AG09319 (cell line): ENCODE data around the gene MBOAT2.
A peak's percentile ranks its signal among the peaks of the same experiment; 100 is the strongest.

ENCODE experiments used
- DNase-seq: peaks from one replicate; pipeline ENCODE4 v3.0.0-alpha.2; 2010; ENCODE audit warnings: low read depth; ENCODE audit errors: extremely low read depth
- TF ChIP-seq, protein P1 (sequence below): IDR thresholded peaks from 2 replicates; pipeline ENCODE4 v1.5.1; 2011; ENCODE audit warnings: low read depth, mild to moderate bottlenecking, inconsistent platforms, low read length, moderate library complexity

Gene MBOAT2

DNA sequence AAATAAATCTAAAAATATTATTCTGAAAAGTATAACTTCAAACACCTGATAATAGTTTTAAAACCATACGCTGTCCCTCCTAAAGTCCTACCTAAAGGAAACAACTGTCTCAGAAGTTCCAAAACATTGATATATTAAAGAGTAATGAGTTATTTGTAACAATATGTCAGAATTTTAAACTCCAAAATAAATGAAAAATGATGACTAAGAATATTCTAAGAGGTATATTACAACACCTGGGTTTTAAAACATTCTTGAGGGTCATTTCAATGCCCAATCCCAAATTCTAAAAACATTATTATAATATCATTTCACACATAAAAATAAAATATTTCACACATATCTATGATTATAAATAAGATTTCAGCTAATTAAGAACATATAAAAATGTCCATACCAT, 186.3 kb downstream of the MBOAT2 start:
- TF ChIP-seq, protein P1, sequence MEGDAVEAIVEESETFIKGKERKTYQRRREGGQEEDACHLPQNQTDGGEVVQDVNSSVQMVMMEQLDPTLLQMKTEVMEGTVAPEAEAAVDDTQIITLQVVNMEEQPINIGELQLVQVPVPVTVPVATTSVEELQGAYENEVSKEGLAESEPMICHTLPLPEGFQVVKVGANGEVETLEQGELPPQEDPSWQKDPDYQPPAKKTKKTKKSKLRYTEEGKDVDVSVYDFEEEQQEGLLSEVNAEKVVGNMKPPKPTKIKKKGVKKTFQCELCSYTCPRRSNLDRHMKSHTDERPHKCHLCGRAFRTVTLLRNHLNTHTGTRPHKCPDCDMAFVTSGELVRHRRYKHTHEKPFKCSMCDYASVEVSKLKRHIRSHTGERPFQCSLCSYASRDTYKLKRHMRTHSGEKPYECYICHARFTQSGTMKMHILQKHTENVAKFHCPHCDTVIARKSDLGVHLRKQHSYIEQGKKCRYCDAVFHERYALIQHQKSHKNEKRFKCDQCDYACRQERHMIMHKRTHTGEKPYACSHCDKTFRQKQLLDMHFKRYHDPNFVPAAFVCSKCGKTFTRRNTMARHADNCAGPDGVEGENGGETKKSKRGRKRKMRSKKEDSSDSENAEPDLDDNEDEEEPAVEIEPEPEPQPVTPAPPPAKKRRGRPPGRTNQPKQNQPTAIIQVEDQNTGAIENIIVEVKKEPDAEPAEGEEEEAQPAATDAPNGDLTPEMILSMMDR, result no peak
- no peak for DNase-seq

DNA sequence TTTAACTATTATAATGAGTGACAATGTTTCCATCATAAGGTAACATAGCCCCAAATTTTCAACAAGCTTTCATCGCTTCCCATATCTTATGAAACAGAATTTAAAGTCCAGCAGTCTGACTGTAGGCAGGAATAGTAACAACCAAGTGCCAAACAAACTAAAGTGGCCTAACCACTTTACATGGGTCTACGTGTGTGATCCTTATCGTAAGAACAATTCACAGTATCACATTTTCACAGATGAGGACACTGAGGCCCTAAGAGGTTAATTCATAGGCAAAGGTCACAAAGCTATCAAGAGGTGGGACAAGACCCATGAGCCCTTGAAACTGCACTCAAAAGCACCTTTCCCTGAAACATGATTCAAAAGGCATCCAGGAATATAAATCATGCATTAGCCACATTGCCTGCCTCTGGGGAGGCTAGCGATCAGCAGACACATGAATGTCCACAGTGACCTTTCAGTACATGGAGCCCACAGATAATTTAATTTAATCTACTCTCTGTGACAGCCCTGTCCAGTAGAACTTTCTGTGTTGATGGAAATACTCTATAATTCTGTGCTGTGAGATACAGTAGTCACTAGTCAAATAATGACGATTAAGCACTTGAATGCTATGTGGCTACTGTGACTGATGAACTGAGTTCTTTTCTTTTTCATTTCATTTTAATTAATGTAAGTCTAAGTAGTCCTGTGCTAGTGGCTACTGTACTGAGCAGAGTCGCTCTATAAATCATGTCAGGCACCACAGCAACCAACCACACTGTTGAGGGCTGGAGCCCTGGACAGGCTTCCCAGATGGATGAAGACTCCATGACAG, 196.4 kb downstream of the MBOAT2 start:
- no peak for DNase-seq
- TF ChIP-seq, protein P1, result no peak

DNA sequence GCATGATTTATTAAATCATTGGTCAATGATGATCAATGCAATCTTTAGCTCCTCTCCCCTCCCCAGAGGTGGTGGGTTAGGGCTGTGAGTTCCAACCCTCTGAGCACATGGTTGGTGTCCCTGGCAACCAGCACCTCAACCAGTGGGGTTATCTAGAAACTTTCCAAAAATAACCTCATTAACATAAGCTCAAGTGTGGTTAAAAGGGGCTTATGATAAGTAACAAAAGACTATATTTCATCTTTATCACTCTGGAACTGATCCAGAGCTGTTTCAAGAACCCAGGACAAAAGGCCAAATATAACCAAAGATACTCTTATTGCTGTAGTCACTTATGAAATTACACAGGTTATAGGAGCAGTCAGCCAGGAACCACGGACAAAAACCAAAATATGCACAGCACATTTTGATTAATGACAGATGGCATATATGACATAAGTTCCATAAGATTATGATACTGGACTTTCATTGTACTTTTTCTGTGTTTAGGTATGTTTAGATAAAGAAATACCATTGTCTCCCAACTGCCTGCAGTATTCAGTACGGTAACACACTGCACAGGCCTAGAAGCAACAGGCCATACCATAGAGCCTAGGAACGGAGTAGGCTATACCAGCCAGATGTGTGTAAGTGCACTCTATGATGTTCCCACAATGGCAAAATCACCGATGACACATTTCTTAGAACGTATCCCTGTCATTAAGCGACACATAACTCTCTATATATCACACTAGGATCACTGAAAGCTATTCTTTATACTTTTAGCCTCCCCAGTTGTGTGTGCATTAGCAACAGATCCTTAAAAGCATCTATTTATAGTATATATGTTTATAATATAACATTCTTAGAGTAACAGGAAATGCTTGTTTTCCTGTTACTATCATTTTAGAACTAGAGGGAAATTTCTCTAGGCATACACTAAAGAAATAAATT, 197.9 kb downstream of the MBOAT2 start:
- DNase-seq, result no peak
- TF ChIP-seq, protein P1, result no peak

DNA sequence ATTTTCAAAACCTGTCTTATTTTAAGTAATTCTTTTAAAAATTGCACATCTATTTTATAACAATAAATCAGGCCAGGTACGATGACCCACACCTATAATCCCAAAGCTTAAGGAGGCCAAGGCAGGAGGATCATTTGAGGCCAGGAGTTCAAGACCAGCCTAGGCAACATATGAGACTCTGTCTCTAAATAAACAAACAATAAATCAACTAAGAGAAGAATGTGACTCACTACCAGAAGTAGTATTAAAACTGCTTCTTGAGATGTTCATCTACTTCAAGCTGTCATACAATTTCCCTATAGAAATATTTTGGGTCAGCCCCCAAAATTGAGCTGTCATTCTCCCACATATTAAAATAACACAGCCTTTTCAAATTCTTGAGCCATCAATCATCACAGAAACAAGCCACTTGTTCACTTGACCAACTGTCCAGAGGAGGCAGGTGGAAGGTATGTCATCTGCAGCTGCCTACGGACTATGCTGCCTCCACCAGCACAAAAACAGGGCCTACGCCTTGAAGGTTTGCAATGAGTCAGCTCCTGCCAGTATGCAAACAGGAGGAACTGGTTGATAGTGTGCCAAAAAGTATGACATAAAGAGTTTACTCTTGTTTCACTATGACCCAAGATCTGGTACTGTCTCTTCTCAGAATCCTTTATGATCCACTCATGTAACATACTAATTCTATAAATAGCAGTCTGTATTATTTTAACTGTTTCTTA, 199.7 kb downstream of the MBOAT2 start:
- TF ChIP-seq, protein P1, result no peak
- peak; percentile 46 for DNase-seq

DNA sequence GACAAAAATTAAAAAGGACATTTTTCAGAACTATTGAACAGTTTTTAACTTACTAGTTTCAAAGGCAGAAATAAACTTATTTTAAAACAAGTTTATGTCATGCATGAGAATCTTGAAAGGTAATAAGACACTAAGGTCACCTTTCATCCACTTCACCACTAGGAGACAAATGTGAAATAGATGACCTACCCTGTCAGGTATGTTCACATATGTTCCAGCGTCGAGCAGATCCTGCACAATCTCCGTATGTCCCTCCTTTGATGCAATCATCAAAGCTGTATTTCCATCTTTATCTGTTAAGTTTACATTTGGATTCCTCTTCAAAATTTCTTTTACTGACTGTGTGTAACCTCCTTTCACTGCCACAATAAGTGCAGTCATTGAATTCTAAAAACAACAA, 200.7 kb downstream of the MBOAT2 start:
- TF ChIP-seq, protein P1, result no peak
- DNase-seq, result no peak
